ENCODE data around the gene OSBP2.

GRCh38 chr22:30751529-30751928, 56.9 kb downstream of the OSBP2 start:
- TF ChIP-seq CTCF (CRISPR knock-in tag; IDR thresholded peaks at IDR 0.05) (no peak), ZNF101 (CRISPR knock-in tag; IDR thresholded peaks at IDR 0.05; ENCODE audit: borderline replicate concordance, low read depth) (no peak), TAF1 (CRISPR knock-in tag; IDR thresholded peaks at IDR 0.05) (no peak)
- TF ChIP-seq, protein P1, sequence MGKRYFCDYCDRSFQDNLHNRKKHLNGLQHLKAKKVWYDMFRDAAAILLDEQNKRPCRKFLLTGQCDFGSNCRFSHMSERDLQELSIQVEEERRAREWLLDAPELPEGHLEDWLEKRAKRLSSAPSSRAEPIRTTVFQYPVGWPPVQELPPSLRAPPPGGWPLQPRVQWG (CRISPR knock-in tag; IDR thresholded peaks at IDR 0.05; ENCODE audit: borderline replicate concordance, low read depth): no peak
